IgD-negative memory B cell (primary cell): Measurements from ENCODE around the gene LRP1. TPM values are rescaled to one million over a fixed set of nuclear protein-coding genes. Genes with fewer than 3 reads are reported as not detected.

ENCODE experiments used
- H3K27ac Mint-ChIP-seq, 3 donors: one replicate each; pipeline ENCODE4 v1.8.0; 2020 to 2022; ENCODE audit warnings: mild to moderate bottlenecking in 3 of 3, mixed read lengths in 3 of 3, moderate library complexity in 1 of 3
- H3K27me3 Mint-ChIP-seq: one replicate; pipeline ENCODE4 v1.8.0; 2021; ENCODE audit warnings: mixed read lengths
- H3K36me3 Mint-ChIP-seq: one replicate; pipeline ENCODE4 v1.8.0; 2020; ENCODE audit warnings: mild to moderate bottlenecking, mixed read lengths
- H3K4me1 Mint-ChIP-seq, 3 donors: one replicate each; pipeline ENCODE4 v1.8.0; 2020 to 2022; ENCODE audit warnings: mixed read lengths in 3 of 3, mild to moderate bottlenecking in 1 of 3
- H3K4me3 Mint-ChIP-seq, 4 donors: one replicate each; pipeline ENCODE4 v1.8.0; 2020 to 2022; ENCODE audit warnings: mild to moderate bottlenecking in 4 of 4, mixed read lengths in 4 of 4, moderate library complexity in 3 of 4
- H3K9me3 Mint-ChIP-seq, 3 donors: one replicate each; pipeline ENCODE4 v1.8.0; 2020 to 2021; ENCODE audit warnings: mixed read lengths in 3 of 3, mild to moderate bottlenecking in 1 of 3
- polyA plus RNA-seq: library from polyadenylated mRNA; unstranded; fragments of 300-500 nt; fragmentation: Illumina TruSeq; gene quantifications from one replicate; pipeline ENCODE4 v1.2.3, GENCODE V29; 2021

LRP1 gene
- polyA plus RNA-seq, 1 donor from 2014 or later = 0.19 TPM

- Mint-ChIP-seq H3K4me3 (peak overlapping the region; percentile 59 to 94 (median 82)), H3K4me1 (peaks cover 38 to 49% (median 45%) of the 10 kb centered on the region in 3 donors), H3K36me3 (peaks cover 6% of the 10 kb centered on the region), H3K27me3 (peaks cover 38% of the 10 kb centered on the region), H3K9me3 (no peaks in the 10 kb centered on the region), H3K27ac (peak overlapping the region; percentile 90 to 96 (median 95))
Measured at GRCh38 chr12:57236201-57236924, 108.1 kb downstream of the LRP1 start.

- Mint-ChIP-seq H3K9me3 (no peaks in the 10 kb centered on the region), H3K4me1 (peaks cover 45 to 50% (median 48%) of the 10 kb centered on the region in 3 donors), H3K27me3 (peaks cover 44% of the 10 kb centered on the region), H3K36me3 (peaks cover 4% of the 10 kb centered on the region), H3K4me3 (peak overlapping the region; percentile 67 to 94 (median 73)), H3K27ac (peak overlapping the region in 2 of 3 donors; percentile 9 to 96)
Measured at GRCh38 chr12:57236925-57237595, 108.8 kb downstream of the LRP1 start.

- H3K4me1 Mint-ChIP-seq = peaks cover 47 to 52% (median 50%) of the 10 kb centered on the region in 3 donors
- H3K27ac Mint-ChIP-seq = peak overlapping the region; percentile 9 to 96 (median 93)
- no peaks in the 10 kb centered on the region for H3K9me3 Mint-ChIP-seq
- peak overlapping the region; percentile 61 to 98 (median 83) for H3K4me3 Mint-ChIP-seq
- H3K36me3 Mint-ChIP-seq = peaks cover 4% of the 10 kb centered on the region
- H3K27me3 Mint-ChIP-seq = peaks cover 46% of the 10 kb centered on the region
Measured at GRCh38 chr12:57237596-57237931, 109.3 kb downstream of the LRP1 start.

- peak overlapping the region; percentile 94 to 98 (median 97) for H3K4me3 Mint-ChIP-seq
- peaks cover 50 to 54% (median 52%) of the 10 kb centered on the region in 3 donors for H3K4me1 Mint-ChIP-seq
- H3K27me3 Mint-ChIP-seq = peaks cover 49% of the 10 kb centered on the region
- H3K27ac Mint-ChIP-seq = peak overlapping the region in 2 of 3 donors; percentile 93 to 96
- no peaks in the 10 kb centered on the region for H3K9me3 Mint-ChIP-seq
- peaks cover 4% of the 10 kb centered on the region for H3K36me3 Mint-ChIP-seq
Measured at GRCh38 chr12:57237932-57238853, 109.9 kb downstream of the LRP1 start.

- H3K36me3 Mint-ChIP-seq = peaks cover 4% of the 10 kb centered on the region
- H3K27me3 Mint-ChIP-seq = peaks cover 51% of the 10 kb centered on the region
- H3K9me3 Mint-ChIP-seq = no peaks in the 10 kb centered on the region
- H3K4me1 Mint-ChIP-seq = peaks cover 50 to 55% (median 55%) of the 10 kb centered on the region in 3 donors
- H3K27ac Mint-ChIP-seq = peak overlapping the region; percentile 96 to 99 (median 98)
- H3K4me3 Mint-ChIP-seq = peak overlapping the region; percentile 88 to 98 (median 97)
Measured at GRCh38 chr12:57238854-57239554, 110.7 kb downstream of the LRP1 start.

- Mint-ChIP-seq H3K27ac (peak overlapping the region; percentile 96 to 99 (median 98)), H3K4me3 (peak overlapping the region; percentile 88 to 98 (median 97)), H3K9me3 (no peaks in the 10 kb centered on the region), H3K4me1 (peaks cover 43 to 51% (median 49%) of the 10 kb centered on the region in 3 donors), H3K27me3 (peaks cover 53% of the 10 kb centered on the region), H3K36me3 (no peaks in the 10 kb centered on the region)
Measured at GRCh38 chr12:57239587-57240065, 111.3 kb downstream of the LRP1 start.

- Mint-ChIP-seq H3K36me3 (no peaks in the 10 kb centered on the region), H3K27me3 (peaks cover 53% of the 10 kb centered on the region), H3K9me3 (no peaks in the 10 kb centered on the region), H3K4me1 (peaks cover 41 to 49% (median 47%) of the 10 kb centered on the region in 3 donors), H3K27ac (peak overlapping the region; percentile 96 to 99 (median 98)), H3K4me3 (peak overlapping the region; percentile 88 to 98 (median 97))
Measured at GRCh38 chr12:57240066-57240921, 112.0 kb downstream of the LRP1 start.

GRCh38 chr12:57240926-57241401 lies 112.7 kb downstream of the LRP1 start:
- Mint-ChIP-seq H3K4me1 (peaks cover 38 to 47% (median 44%) of the 10 kb centered on the region in 3 donors), H3K27ac (peak overlapping the region; percentile 96 to 99 (median 98)), H3K9me3 (no peaks in the 10 kb centered on the region), H3K4me3 (peak overlapping the region; percentile 88 to 98 (median 97)), H3K36me3 (no peaks in the 10 kb centered on the region), H3K27me3 (peaks cover 53% of the 10 kb centered on the region)

GRCh38 chr12:57241402-57242310 lies 113.4 kb downstream of the LRP1 start:
- H3K4me3 Mint-ChIP-seq = peak overlapping the region; percentile 88 to 96 (median 94)
- peak overlapping the region; percentile 85 to 98 (median 96) for H3K27ac Mint-ChIP-seq
- peaks cover 49% of the 10 kb centered on the region for H3K27me3 Mint-ChIP-seq
- H3K4me1 Mint-ChIP-seq = peaks cover 36 to 47% (median 41%) of the 10 kb centered on the region in 3 donors
- no peaks in the 10 kb centered on the region for H3K36me3 Mint-ChIP-seq
- H3K9me3 Mint-ChIP-seq = no peaks in the 10 kb centered on the region

GRCh38 chr12:57242329-57242690 lies 114.0 kb downstream of the LRP1 start:
- Mint-ChIP-seq H3K4me1 (peaks cover 34 to 42% (median 38%) of the 10 kb centered on the region in 3 donors), H3K27me3 (peaks cover 43% of the 10 kb centered on the region), H3K27ac (peak overlapping the region; percentile 85 to 98 (median 96)), H3K4me3 (peak overlapping the region; percentile 88 to 96 (median 94)), H3K36me3 (no peaks in the 10 kb centered on the region), H3K9me3 (no peaks in the 10 kb centered on the region)

- Mint-ChIP-seq H3K27me3 (peaks cover 38% of the 10 kb centered on the region), H3K4me3 (peak overlapping the region; percentile 88 to 96 (median 94))
Measured at GRCh38 chr12:57242691-57243454, 114.6 kb downstream of the LRP1 start.

More at GRCh38 chr12:57242691-57243454, 114.6 kb downstream of the LRP1 start:
- Mint-ChIP-seq H3K27ac (peak overlapping the region; percentile 85 to 98 (median 96)), H3K4me1 (peaks cover 31 to 38% (median 34%) of the 10 kb centered on the region in 3 donors), H3K9me3 (no peaks in the 10 kb centered on the region), H3K36me3 (no peaks in the 10 kb centered on the region)
